HG03442 (cell line): ENCODE measurements around the gene LLGL1.
"Not testable (repeated sequence)": the region's sequence is repeated elsewhere in the genome, so short reads cannot be mapped to it uniquely, and the experiment has no call there.

Experiments
- ATAC-seq: cut with Tn5 transposase; IDR thresholded peaks from one replicate; pipeline ENCODE4 v1.9.1; 2021; ENCODE audit warnings: mild to moderate bottlenecking, moderate library complexity; ENCODE audit not compliant: unreplicated experiment

LLGL1 gene

DNA sequence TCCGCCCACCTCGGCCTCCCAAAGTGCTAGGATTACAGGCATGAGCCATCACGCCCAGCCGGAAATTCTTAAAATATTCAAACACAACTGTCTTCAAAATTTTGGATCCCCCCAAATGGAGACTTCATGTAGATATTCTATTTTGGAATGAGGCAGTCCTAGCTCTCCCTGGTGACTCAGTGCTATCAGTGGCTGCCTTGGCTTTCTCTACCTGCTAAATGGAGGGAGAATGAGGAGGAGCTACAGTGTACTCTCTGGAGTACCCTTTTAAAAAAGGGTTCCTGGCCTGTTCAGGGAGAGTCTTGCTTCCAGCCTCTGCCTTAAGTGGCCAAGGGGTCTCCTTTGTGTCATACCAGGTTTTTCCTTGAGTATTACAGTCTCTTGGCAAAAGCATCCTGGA, 31.0 kb upstream of the LLGL1 start:
- ATAC-seq: no peak

DNA sequence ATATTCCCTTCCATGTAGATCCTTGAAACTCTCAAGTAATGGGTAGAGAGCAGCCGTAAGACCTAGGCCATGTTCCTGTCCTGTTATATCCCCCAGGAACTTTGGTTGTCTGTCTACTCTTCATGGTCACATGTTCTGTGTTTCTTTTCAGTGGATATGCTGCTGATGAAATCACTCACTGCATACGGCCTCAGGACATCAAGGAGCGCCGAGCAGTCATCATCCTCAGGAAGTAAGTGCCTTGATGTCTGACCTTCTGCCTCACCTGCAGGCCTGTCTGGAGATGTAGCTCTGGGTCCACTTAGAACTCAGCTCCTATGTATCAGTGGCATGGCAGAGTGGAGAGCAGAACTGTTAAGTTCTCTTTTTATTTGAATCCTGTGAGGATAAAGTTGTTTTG, 30.6 kb upstream of the LLGL1 start:
- no peak for ATAC-seq

- no peak for ATAC-seq
Observed at GRCh38 chr17:18195246-18195645, 30.2 kb upstream of the LLGL1 start.

- ATAC-seq: no peak
Observed at GRCh38 chr17:18197535-18198194, 27.8 kb upstream of the LLGL1 start.

DNA sequence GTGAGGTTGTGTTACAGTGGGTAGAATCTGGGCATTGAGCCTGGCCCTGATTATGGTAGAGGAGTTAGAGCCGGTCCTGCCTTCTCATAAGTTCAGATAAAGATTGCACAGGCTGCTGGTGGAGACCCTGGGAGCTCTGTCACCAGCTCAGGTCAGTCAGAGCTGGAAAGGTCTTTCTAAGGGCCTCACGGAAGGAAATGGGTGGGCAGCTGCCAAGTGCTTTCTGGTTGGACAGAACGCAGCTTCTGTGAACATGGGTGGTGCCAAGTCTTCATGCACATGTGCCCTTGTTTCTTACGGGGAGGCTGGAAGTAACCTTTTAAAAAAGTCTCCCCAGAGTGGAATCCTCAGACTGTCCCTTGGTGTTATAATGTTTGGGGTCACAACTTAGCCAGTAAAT, 26.9 kb upstream of the LLGL1 start:
- ATAC-seq: no peak

GRCh38 chr17:18201108-18201507, 24.3 kb upstream of the LLGL1 start:
- ATAC-seq: no peak

DNA sequence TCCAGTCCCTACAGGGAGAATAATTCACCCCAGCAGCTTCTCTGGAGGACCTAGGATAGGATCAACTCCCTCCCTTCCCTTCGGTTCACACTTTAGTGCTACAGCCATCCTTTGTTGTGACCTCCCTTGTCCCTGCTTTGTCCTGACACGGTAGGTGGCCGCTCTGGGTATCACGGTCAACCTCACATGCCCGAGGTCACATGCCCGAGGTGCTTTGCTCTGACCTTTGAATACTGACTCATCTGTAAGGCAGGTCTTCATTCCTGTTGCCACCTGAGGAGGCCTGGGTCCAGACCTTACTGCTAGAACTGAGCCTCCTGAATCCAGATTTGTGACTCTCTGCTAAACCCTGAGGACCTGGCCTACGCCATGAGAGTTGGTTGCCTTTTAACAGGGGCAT, 22.1 kb upstream of the LLGL1 start:
- ATAC-seq: no peak

GRCh38 chr17:18205861-18206260, 19.6 kb upstream of the LLGL1 start:
- no peak for ATAC-seq

GRCh38 chr17:18206962-18207361, 18.5 kb upstream of the LLGL1 start:
- ATAC-seq: no peak

- ATAC-seq: no peak
Observed at GRCh38 chr17:18208092-18208491, 17.3 kb upstream of the LLGL1 start.

DNA sequence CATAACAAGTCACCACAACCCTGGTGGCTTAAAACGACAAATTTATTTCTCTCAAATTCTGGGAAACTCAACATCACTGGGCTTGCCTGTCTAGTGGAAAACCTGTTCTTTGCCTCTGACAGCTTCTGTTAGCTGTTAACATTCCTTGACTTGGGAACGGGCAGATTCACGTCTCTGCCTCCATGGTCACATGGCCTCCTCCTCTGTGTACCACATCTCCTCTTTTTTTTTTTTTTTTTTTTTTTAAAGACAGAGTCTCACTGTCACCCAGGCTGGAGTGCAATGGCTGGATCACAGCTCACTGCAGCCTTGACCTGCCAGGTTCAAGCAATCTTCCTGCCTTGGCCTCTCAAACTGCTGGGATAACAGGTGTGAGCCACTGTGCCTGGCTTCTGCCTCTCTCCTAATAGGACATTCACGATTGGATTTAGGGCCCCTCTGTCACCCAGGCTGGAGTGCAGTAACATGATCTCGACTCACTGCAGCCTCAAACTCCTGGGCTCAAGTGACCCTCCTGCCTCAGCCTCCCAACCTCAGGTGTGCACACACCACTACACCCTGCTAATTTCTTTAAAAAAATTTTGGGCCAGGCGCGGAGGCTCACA, 11.7 kb upstream of the LLGL1 start:
- no peak for ATAC-seq

DNA sequence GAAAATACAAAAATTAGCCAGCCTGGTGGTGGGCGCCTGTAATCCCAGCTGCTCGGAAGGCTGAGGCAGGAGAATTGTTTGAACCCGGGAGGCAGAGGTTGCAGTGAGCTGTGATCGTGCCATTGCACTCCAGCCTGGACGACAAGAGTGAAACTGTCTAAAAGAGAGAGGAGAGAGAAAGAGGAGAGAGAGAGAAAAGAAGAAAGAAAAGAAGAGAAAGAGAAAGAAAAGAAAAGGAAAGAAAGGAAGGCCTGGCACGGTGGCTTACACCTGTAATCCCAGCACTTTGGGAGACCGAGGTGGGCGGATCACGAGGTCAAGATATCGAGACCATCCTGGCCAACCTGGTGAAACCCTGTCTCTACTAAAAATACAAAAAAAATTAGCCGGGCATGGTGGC, 8.5 kb upstream of the LLGL1 start:
- not testable (repeated sequence) for ATAC-seq

DNA sequence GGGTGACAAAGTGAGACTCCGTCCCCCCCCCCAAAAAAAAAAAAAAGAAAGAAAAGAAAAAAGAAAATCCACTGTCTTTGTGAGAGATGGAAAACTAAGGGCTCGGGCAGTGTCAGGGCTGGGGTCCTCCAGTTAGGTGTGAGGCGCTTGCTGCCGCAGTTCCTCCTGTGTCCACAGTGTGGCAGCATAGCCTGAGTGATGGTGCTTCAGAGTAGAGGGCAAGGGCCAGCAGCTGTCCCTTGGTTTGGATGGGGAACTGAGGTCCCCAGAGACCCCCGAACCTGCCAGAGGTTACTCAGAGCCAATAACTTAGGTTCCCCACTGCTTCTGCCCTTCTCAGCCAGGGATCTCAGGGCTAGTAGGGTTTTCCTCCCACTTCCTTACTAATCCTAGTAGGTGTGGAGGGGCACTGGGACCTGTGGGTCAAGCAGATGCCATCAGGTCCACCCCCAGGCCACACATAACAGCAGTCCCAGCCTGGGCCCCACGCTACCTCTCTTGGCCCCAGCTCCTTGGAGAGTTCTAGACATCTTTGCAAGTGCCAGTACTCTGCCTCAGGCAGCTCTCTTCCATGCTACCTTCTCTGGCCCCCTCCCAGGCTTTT, 7.9 kb upstream of the LLGL1 start:
- ATAC-seq: no peak

- ATAC-seq: no peak
Observed at GRCh38 chr17:18218756-18219415, 6.5 kb upstream of the LLGL1 start.

GRCh38 chr17:18224053-18224386, 1.4 kb upstream of the LLGL1 start:
- no peak for ATAC-seq

DNA sequence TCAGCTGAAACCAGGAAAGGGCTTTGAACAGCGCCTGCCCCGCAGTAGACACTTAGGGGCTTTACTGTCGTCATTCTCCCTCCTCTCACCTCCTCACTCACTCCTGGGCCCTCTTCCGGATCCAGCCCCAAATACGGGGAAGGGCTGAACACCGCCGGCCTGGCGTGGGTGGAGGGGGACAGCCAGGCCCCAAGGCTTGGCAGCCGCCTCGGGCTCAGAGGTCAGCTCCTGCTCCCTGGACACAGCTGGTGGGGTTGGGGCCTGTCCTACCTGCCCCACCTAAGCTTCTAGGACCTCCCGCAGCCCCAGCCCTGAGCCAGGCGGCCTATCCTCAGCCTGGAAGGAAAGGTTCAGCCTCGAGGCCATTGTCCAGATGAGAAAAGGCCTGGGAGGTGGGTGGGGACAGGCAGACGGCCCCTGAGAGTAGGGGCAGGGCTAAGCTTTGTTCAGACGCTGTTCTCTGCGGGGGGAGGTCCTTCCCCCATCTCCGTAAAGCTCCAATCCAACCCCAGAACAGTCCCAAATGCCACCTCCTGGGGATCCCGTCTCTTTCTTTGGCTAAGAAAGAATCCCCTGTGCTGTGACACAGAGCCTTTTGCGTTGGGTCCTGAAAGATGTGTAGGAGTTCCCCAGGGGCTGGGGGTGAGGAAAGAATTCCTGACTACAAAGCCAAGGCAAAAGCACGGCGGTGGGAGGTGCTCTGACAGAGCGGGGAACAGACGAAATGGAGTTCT, 881 bp upstream of the LLGL1 start:
- ATAC-seq: no peak

- ATAC-seq: peak; percentile 20
Observed at GRCh38 chr17:18225642-18226283, 328 bp downstream of the LLGL1 start.

DNA sequence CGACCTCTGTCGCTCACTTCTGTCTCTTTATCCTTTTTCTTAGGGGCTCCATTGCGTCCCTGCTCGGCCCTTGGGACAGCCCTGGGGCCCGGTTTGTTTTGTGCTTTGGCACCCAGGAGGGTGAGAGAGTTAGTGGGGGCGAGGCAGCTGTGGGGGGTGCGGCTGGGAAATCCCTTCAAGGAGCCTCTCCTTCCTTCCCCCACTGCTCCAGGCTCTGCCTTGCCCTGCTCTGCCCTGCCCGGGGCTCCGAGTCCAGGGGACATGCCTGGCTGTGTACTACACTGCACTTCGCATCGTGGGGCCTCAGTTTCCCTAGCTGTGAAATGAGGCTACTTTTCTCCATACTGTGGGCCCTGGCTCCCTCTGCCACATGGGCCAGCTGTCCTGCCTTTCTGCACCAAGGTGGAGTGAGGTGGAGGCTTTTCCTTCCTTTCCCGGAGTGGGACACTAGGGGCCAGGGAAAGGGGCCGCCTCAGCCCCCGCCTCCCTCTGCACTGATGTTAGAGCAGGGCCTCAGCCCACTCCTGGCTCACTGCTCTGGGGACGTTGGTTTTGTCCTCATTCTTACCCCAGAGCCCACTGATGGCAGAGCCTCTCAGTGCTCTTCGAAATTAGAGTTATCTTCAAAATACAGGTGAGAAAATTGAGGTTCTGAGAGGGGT, 980 bp downstream of the LLGL1 start:
- ATAC-seq: no peak

GRCh38 chr17:18227635-18228034, 2.2 kb downstream of the LLGL1 start:
- ATAC-seq: no peak

DNA sequence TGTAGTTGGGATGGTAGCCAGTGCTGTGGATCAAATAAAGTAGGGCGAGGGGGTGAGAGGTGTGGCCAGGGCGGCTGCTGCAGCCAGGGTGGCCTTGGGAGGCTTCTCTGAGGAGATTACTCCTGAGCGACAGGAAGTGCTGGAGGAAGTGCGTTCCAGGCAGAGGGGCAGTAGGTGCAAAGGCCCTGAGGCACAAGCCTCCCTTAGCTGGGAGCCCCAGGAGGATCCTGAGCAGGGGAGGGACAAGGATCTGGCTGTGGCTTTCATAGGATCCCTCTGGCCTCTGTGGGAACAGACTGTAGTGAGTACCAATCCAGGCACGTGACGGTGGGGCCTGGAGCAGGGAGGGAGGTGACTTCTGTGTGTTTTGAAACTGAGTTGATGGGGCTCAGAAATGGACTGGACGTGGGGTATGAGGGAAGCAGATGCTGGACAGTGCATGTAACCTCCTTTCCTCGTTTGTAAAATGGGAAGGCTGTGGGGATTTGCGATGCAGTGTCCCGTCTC, 2.8 kb downstream of the LLGL1 start:
- no peak for ATAC-seq
